HG03565 (cell line): ENCODE data around the gene DIAPH3.
"Not testable (repeated sequence)": the region's sequence is repeated elsewhere in the genome, so short reads cannot be mapped to it uniquely, and the experiment has no call there.

Source experiments
- ATAC-seq: cut with Tn5 transposase; IDR thresholded peaks from one replicate; pipeline ENCODE4 v1.9.1; 2021; ENCODE audit warnings: mild to moderate bottlenecking, moderate library complexity; ENCODE audit not compliant: unreplicated experiment

The DIAPH3 gene

DNA sequence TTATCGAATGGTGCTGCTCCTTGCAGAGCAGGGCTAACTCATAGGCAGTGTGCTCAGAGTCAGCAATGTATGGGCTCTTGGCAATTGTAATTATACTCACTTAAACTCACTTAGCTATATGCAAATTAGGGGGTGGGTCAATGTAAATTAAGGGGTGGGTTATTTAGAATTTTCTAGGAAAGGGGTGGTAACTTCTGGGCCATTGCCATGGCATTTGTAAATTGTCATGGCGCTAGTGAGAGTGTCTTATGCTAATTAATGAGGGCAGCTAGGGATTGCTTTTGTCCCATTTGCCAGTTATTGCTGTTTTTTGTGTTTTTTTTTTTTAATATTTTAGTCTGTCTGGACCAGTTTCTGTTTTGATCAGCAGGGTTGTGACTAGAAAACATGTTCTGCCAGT is 68.4 kb downstream of the DIAPH3 start:
- ATAC-seq: no peak

DNA sequence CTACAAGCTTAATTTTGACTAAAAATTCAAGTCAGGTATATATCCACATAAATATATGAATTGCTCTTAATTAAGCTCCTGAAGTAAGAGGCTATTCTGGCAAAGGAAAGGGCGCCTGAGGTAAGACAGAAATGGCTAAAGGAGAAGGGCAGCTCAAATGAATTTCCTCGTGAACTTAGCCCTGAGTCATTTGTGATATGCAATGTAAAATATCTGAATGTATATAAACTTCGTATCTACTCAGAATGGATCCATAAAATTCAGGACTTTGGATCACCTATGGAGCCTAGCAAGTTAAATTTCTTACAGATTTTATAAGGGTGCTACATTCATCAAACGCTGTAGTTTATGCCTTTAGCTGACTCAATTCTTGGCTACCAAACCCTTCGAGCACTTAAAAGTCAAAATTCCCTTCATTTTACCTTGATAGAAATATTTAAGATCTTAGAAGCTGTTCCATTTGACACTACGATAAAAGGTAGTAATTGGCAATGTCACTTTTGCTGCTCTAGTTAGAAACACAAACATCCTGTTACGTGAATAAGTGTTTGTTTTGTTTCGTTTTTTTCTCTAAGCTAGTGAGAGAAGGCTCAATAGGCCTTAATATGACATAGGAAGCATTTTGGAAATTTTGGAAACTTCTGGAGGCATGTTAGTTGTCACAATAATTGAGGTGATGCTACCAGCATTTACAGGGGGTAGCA is 69.2 kb downstream of the DIAPH3 start:
- ATAC-seq: no peak

DNA sequence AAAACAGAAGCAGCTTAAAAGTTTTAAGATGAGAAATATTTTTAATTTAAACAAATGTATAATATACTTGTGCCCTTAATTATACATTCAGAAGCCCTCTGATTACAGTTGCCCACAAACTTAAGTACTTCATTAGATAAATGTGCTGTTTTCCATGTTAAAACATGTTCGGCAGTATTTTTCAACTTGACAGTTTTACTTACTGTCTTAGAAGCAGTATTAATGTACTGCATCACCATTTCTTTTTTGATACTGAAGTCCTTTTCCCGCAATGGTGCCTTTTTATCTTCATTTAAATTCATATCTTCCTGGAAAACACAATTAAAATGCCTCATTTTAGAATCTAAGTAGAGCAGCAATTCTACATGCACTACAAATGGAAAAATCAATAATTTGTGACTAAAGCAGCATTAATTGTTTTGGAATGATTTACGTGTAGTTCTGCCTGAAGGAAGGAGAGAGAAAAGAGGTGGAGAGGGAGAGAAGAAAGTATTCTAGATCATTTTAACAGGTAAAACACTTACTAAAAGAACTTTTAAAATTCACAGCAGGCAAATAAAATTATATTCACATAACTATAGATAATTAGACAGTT is 70.2 kb downstream of the DIAPH3 start:
- no peak for ATAC-seq

DNA sequence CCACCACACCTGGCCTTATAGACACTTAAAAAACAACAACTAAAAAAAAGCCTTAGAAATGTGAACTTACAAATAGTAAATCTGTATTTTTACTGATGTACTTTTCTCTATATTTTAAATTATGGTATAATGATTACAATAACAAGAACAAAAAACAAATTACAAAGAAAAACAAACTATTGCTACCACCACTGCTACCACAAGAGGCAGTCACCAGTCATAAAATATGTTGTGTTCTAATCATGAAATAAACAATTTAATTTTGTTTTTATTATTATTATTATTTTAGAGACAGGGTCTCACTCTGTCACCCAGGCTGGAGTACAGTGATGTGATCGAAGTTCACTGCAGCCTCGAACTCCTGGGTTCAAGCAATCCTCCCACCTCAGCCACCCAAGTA is 72.2 kb downstream of the DIAPH3 start:
- no peak for ATAC-seq

DNA sequence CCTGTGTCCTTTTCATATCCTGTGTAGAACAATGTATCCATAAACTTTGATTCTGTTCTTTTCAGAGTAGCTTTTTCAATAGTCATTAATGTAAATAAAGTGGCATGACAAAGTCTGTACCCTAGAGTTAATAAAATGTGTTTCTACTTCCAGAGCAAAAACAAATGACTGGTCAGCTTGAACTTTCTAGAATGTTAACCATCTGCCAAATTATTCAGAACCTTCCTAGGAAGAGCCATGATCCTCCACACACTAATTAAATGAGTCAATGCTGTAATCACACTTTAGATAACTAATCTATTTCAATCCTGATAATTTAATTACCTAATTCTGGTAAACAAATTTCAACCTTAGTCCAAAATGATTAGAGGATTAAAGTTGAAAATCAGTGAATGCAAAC is 73.2 kb downstream of the DIAPH3 start:
- no peak for ATAC-seq

DNA sequence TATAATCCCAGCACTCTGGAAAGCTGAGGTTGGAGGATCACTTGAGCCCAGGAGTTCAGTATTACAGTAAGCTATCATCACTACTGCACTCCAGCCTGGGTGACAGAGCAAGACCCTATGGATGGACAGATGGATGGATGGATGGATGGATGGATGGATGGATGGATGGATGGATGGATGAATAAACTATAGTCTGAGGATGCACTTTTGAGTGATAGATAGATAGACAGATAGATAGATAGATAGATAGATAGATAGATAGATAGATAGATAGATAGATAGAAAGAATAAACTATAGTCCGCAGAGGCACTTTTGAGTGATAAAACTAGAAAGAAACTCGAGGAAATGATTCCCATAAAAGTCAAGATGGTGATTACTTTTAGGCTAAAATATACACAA is 79.9 kb downstream of the DIAPH3 start:
- ATAC-seq: not testable (repeated sequence)

DNA sequence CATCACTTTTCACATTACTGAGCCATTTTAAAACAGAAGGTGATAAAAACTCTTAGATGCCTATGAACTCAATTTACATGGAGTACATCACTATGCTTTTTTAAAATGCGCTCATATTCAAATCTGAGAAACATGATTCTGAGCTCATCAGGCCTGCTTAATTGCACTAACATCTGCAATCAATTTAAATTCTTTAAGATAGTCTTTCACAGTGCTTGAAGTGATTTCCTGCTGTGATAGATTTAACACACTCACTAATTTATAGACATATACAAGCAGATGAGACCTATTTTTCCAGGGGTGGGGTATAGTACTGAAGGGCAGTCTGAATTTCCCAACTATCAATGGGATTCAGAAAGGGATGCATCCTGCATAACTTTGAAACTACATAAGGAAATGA is 82.9 kb downstream of the DIAPH3 start:
- ATAC-seq: no peak

DNA sequence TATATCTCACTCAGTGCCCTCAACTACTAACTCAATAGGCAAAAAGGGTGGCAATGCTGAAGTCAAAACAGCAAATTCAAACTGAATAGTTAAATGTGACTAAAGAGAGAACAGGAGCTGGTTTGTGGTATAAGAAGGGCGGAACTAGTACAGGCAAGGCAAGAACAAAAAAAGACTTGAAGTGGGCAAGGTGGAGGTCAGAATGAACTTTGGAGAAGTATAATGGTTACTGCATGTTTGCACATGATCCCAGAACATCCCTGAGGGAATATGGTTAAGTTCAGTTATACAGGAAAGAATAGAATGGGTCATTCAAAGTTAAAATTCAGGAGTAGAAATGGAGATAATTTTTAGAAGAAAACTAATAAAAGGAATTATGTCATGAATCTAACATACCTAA is 85.5 kb downstream of the DIAPH3 start:
- no peak for ATAC-seq

DNA sequence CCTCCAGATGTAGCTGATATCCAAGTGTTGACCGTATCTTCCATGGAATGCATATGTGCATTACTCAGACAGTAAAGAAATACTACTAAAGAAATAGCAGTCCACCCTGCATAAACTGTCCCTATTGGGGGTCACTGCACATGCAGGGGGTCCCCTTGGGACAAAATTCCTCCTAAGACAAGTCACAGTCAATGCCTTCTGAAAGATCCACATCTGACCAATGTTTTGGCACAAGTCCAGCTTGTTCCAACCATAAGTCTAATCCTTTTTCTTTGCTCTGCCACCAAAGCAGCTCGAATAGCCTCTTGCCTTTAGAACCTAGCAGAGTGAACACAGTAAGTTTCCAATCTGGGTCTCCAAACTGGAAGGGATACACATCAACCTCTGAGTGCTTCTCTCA is 87.9 kb downstream of the DIAPH3 start:
- ATAC-seq: no peak

DNA sequence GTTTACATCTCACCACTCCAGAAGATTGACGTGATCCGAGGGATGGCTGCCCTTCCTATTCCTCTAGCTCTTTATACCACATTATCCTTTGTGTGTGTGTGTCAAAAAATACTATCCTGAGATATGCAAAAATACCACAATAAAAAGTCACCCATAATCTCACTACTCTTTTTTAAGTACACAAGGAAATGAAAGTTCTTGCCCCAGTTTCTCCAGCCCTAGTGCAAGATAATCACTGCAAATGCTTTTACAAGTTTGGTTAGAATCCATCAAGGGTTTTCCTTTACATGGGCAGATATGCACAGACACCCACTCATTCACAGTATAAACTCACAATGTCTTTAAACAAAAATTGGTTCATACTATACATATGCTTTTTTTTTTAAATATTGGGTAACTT is 89.3 kb downstream of the DIAPH3 start:
- no peak for ATAC-seq

DNA sequence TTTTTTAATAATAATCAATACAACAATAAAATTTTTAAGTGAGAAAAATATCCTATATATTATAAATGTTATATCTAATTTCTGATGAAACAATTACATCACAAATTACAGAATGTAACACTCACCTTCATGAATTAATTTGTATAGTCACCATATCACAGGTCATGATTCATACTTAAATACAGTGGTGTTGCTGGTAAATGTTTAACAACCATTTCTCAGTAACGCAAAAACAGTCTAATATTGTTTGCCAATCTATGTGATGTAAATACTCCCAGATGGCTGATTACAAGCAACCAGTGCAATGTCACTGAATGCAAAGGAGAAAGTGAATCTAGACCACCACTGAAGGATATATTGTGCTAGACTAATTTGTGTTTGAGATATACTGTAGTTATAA is 97.5 kb downstream of the DIAPH3 start:
- no peak for ATAC-seq

DNA sequence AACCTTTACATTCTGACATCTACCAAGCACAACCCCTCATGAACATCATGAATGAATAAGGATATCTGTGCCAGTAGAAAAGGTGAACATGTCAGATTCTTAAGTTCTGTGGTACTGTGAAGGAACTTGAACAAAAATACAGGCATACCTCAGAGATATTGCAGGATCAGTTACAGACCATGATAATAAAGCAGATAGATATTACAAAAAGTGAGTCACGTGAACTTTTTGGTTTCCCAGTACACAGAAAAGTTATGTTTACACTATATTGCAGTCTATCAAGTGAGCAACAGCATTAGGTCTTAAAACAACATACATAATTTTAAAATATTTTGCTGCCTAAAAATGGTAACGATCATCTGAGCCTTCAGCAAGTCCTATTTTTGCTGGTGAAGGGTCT is 101.2 kb downstream of the DIAPH3 start:
- ATAC-seq: no peak

DNA sequence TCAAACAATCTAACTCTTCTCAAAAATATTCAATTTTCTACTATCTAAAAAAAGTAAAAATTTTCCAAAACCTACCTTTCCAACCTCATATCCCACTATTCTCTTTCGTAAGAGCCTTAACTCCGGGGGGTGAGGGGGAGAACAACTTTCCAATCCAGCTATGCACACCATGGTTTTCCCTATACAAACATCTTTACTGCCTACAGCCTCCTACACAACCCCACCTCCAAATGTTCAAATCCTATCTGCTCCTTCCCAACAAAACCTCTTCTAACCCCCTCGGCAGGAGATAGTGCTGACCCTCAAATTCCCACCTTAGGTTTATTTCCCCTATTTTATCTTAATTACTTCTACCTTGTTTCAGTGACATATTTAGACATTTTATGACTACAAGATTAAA is 102.0 kb downstream of the DIAPH3 start:
- no peak for ATAC-seq

DNA sequence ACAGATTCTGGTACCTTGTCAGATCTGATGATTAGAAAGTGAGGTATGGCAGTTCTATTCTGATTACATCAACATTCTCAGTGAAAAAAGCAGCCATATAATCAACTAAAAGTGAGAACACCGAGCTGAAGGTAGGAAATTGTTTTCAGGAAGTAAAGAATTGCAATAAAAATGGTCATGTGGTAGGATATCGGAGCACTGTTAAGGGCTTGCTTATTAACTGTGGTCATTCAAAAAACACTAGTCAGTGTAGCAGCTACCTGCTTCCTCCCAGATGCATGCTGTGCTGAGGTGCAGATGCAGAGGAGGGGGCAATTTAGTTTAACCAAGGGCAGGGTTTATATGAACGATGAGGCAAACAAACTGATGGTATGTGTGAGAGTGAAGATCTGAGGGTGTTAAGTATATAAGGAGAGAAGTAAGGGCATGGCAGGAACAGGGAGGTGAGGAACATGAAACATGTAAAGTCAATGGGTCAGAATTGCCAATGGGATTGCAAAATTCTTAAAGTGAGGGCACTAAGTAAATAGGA is 111.9 kb downstream of the DIAPH3 start:
- no peak for ATAC-seq

DNA sequence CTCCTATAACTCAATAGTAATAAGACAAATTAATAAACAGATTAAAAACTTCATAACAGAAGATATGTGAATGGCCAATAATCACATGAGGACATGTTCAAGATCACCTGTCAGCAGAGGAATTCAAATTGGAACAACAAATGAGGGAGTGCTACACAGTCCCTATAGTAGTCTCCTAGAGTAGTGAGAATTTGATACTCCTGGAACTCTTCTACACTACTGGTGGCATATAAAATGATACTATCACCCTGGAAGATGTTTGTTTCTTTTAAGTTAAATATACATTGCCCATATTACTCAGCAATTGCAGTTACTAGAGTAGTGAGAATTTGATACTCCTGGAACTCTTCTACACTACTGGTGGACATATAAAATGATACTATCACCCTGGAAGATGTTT is 115.4 kb downstream of the DIAPH3 start:
- ATAC-seq: not testable (repeated sequence)

DNA sequence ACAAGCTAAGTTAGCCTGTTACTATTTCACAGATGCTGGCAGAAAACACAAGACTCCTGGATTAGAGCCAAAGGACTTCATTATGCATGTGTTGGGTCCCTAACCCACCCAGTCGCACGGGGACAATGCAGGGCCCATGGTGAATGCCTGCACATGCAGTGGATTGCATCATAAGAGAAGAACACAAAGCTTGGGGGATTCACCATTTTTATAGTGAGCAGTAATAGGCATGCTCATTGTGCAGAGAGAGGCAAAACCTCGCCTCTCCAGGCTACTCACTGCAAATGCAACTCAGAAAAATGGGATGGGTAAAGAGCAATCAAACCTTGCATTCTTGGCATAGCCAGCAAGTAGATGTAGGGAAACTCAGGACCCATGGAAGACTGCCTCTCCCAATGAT is 115.8 kb downstream of the DIAPH3 start:
- ATAC-seq: no peak

DNA sequence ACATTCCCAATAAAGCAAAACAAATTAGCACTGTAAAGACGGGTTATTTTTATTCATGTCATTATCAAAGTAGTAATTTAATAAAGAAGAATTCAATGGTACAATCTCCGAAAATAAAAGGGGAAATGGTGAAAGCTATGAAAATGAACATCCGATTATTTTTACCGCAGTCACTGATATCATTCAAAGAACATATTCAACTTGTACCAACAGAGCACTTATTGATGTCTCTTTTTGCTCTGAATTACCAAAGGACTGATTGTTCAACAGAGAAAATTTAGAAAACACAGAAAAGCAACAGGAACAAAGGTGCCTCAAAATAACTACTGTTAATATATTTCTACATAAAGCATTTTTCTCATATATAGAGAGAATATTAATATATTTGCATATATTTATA is 119.4 kb downstream of the DIAPH3 start:
- ATAC-seq: no peak

DNA sequence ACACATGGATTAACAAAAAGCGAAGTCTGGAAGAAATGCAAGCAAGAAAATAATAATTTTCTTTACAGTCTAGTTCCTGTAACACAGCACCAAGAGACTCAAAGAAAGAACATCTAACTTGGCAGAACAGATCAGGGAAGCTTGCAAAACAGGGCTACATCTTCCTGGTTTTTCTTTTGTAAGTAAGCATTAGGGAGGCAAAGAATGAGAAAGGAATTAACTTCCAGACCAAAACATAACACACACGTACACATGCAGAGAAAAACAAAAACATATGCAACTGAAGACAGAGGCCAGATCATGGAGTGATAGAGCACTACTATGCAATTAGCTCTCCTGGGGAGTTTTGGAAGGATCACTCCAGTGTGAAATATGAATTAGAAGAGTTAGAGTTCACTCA is 120.5 kb downstream of the DIAPH3 start:
- no peak for ATAC-seq

DNA sequence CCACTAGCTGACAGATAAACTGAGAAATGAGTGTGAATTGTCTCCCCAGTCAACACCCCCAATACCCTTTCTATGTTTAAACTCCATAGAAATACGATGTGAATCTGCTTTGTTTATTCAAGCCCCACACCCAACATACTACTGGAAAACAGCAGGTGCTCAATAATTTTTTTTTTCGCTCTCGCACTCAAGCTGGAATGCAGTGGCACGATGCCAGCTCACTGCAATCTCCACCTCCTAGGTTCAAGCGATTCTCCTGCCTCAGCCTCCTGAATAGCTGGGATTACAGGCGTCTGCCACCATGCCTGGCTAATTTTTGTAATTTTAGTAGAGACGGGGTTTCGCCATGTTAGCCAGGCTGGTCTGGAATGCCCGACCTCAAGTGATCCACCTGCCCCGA is 123.1 kb downstream of the DIAPH3 start:
- ATAC-seq: not testable (repeated sequence)

DNA sequence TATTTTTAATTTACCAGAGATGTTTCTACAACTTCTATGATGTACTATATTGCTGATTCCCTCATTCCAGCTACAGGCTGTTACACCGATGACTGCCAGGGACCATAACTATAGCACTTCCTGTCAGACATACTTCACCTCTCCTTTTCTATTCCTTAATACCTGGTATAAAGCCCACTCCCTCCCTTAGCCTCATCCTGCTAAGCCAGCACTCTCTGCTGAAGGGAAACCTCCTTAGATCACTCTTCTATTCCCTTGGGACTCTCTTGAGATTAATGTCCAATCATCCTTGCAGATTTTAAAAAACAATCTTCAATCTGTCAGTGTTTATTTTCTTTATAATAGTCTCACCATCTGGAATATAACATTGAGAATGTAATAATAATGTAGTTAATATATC is 127.9 kb downstream of the DIAPH3 start:
- ATAC-seq: no peak

DNA sequence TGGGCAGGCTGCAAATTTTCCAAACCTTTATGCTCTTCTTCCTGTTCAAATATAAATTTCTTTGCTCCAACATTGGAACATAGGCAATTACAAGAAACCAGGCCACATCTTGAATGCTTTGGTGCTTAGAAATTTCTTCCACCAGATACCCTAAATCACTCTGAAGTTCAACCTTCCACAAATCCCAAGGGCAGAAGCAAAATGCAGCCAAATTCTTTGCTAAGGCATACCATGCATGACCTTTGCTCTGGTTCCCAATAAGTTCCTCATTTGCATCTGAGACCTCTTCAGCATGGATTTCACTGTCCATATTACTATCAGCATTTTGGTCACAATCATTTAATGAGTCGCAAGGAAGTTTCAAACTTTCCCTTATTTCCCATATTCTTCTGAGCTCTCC is 130.9 kb downstream of the DIAPH3 start:
- no peak for ATAC-seq

DNA sequence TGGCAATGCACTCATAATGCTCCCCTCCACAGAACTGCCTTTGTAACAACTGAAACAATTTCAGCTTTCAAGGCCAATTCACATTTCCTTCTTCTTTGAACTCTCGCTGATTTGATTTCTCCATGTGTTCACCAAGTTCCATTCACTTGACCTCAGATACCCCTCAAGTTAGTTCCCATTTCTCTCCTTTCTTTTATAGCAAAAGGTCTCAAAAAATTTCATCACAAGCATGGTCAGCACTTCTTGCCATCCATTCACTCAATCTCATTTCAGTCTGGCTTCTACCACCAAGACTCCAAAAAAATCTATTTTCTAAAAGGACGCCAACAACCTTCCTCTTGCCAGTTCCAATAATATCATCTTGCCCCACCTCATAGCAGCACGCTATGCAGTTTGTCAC is 135.7 kb downstream of the DIAPH3 start:
- ATAC-seq: no peak

DNA sequence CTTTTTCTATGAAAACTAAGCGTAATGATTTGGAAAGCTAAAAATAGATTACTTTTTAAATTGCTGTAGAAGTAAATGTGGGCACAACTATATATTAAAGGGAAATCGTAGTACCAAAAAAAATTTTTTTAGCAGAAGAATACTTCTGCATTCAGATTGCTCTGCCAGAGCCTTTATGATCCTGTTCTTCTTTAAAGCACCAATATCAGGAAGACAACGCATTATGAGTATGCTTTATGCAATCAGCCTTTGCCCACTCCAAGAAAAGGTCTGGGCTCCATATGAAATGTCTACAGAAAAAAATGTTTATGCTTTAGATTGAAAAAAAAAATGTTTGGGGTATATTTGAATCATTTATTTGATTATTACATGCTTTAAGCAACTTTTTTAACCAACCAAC is 137.4 kb downstream of the DIAPH3 start:
- ATAC-seq: no peak
